ENCODE data around the gene ABCG1. TPM values are rescaled to one million over a fixed set of nuclear protein-coding genes. Genes with fewer than 3 reads are reported as not detected.

The ABCG1 gene
- total and polyA plus RNA-seq, 2 donors (not counting 3 experiments of a cell fraction or from before 2014, with no cell fraction given): 6.7 to 19.6 TPM

DNA sequence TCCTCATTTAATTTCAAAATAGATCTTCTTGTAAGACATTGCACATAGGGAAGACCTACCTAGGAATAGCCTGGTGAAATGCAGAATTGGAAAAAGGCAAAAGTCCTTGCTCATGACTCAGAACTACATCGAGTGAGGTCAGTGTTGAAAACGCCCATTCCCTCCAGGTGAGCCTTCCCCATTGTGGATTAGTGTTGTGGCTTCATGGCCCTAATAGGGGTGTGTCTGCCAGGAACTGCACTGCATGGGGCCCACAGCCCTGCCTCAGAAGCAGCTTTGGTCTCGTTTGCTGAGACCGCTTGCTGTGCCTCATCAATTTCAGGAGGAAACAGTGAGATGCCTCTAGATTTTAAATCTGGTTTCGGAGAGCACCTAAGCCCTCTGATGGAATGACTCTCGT is 79.3 kb downstream of the ABCG1 start:
- CTCF ChIA-PET: interaction anchor here (2.1 to 3.0 kb wide), 2 partner anchors 12 to 134 kb away, joined by 6 to 22 read pairs; no protein-coding TSS in a partner anchor
- no peak overlapping the region for H3K9ac ChIP-seq (replicated peaks; ENCODE audit: extremely low read depth, insufficient read depth, low read length)
- H3K4me1 ChIP-seq (ENCODE audit: control insufficient read depth, extremely low read depth, insufficient read depth, low read length): peaks cover 10% of the 10 kb centered on the region
- H3K79me2 ChIP-seq (ENCODE audit: control insufficient read depth, insufficient read depth, low read length): no peaks in the 10 kb centered on the region
- no peak overlapping the region for H2AFZ ChIP-seq (ENCODE audit: low read depth, low read length)
- intact Hi-C loops (cut with micrococcal nuclease): no loop called here
- DNase-seq (ENCODE audit: low read depth, low spot score) (no peak), FAIRE-seq (no peak)
- H3K36me3 ChIP-seq (ENCODE audit: control insufficient read depth in 2 of 2, extremely low read depth in 1 of 2, insufficient read depth in 2 of 2, low read length in 2 of 2): no peaks in the 10 kb centered on the region
- no peak overlapping the region for H3K4me3 ChIP-seq (replicated peaks in 1 of 3; ENCODE audit: insufficient read depth in 1 of 3, low read depth in 1 of 3, low read length in 3 of 3)
- dilution Hi-C loops (cut with MboI; ENCODE audit: extremely low pct_ligation_motif_present, low sequenced_read_pairs): no loop called here
- H3K4me2 ChIP-seq (ENCODE audit: insufficient read depth, low read length): no peak overlapping the region
- BruUV-seq (replicated peaks): no TSS peak
- POLR2A ChIA-PET: no interaction called here
- H3K9me1 ChIP-seq (replicated peaks; ENCODE audit: control insufficient read depth, extremely low read depth, insufficient read depth, low read length): no peaks in the 10 kb centered on the region
- H3K9me3 ChIP-seq (replicated peaks; ENCODE audit: control insufficient read depth, insufficient read depth, low read length): no peaks in the 10 kb centered on the region
- TF ChIP-seq POLR2AphosphoS5 (IDR thresholded peaks at IDR 0.05; ENCODE audit: insufficient read depth, low read depth, low read length): no peak
- TF ChIP-seq GATA2 (IDR thresholded peaks at IDR 0.05; ENCODE audit: insufficient read depth, insufficient read length, low read depth, low read length): no peak
- no peaks in the 10 kb centered on the region for H4K20me1 ChIP-seq (replicated peaks; ENCODE audit: control insufficient read depth, extremely low read depth, insufficient read depth, low read length)
- no peaks in the 10 kb centered on the region for H3K27me3 ChIP-seq (ENCODE audit: control insufficient read depth in 2 of 2, insufficient read depth in 2 of 2, low read length in 2 of 2)
- no peak overlapping the region for H3K27ac ChIP-seq (ENCODE audit: insufficient read depth, low read depth, low read length)

DNA sequence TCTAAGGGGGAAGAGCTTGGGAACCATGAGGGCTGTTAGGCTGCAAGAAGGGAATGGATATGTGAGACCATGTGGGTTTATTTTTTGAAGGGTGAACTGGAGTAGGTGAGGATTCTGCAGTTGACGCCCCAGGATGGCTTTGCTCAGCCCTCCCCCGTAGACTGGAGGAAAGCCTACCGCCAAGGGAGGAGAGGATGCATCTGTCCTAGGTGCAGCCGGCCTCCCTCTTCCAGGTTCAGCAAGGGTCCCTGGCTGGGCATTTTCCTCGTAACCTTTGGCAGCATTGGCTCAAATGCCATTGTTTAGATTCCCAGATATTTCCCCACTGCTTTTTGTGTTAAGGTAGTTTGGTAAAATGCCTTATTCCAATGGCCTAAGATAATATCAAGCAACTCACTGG is 79.7 kb downstream of the ABCG1 start:
- H3K4me3 ChIP-seq (replicated peaks in 1 of 3; ENCODE audit: insufficient read depth in 1 of 3, low read depth in 1 of 3, low read length in 3 of 3): no peak overlapping the region
- dilution Hi-C loops (cut with MboI; ENCODE audit: extremely low pct_ligation_motif_present, low sequenced_read_pairs): no loop called here
- no peaks in the 10 kb centered on the region for H3K27me3 ChIP-seq (ENCODE audit: control insufficient read depth in 2 of 2, insufficient read depth in 2 of 2, low read length in 2 of 2)
- no peak overlapping the region for H3K27ac ChIP-seq (ENCODE audit: insufficient read depth, low read depth, low read length)
- DNase-seq (ENCODE audit: low read depth, low spot score): no peak
- TF ChIP-seq FOS (IDR thresholded peaks at IDR 0.05; ENCODE audit: borderline replicate concordance, insufficient read depth, low read length): no peak
- no peak for TF ChIP-seq GATA2 (IDR thresholded peaks at IDR 0.05; ENCODE audit: insufficient read depth, insufficient read length, low read depth, low read length)
- no peak for TF ChIP-seq POLR2A (IDR thresholded peaks at IDR 0.05; ENCODE audit: low read depth, low read length)
- no peak for TF ChIP-seq EZH2 (IDR thresholded peaks at IDR 0.05; ENCODE audit: borderline replicate concordance, low read depth, low read length, severe bottlenecking)
- TF ChIP-seq CTCF (IDR thresholded peaks at IDR 0.05; ENCODE audit: extremely low read depth in 1 of 2, insufficient read depth in 1 of 2, low read depth in 1 of 2, low read length in 2 of 2): no peak
- TF ChIP-seq POLR2AphosphoS5 (IDR thresholded peaks at IDR 0.05; ENCODE audit: insufficient read depth, low read depth, low read length): no peak
- TF ChIP-seq, protein P1, sequence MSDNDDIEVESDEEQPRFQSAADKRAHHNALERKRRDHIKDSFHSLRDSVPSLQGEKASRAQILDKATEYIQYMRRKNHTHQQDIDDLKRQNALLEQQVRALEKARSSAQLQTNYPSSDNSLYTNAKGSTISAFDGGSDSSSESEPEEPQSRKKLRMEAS (IDR thresholded peaks at IDR 0.05; ENCODE audit: insufficient read depth, insufficient read length): no peak
- TF ChIP-seq MYC (IDR thresholded peaks at IDR 0.05; ENCODE audit: low read depth, low read length): no peak
- no peak for TF ChIP-seq JUN (IDR thresholded peaks at IDR 0.05; ENCODE audit: borderline replicate concordance, insufficient read depth, insufficient read length, low read depth)
- no peaks in the 10 kb centered on the region for H3K36me3 ChIP-seq (ENCODE audit: control insufficient read depth in 2 of 2, extremely low read depth in 1 of 2, insufficient read depth in 2 of 2, low read length in 2 of 2)
- no peaks in the 10 kb centered on the region for H3K9me1 ChIP-seq (replicated peaks; ENCODE audit: control insufficient read depth, extremely low read depth, insufficient read depth, low read length)
- intact Hi-C loops (cut with micrococcal nuclease): no loop called here
- no peak overlapping the region for H3K9ac ChIP-seq (replicated peaks; ENCODE audit: extremely low read depth, insufficient read depth, low read length)
- H4K20me1 ChIP-seq (replicated peaks; ENCODE audit: control insufficient read depth, extremely low read depth, insufficient read depth, low read length): no peaks in the 10 kb centered on the region
- no peak overlapping the region for H3K4me2 ChIP-seq (ENCODE audit: insufficient read depth, low read length)
- H2AFZ ChIP-seq (ENCODE audit: low read depth, low read length): no peak overlapping the region
- peaks cover 10% of the 10 kb centered on the region for H3K4me1 ChIP-seq (ENCODE audit: control insufficient read depth, extremely low read depth, insufficient read depth, low read length)
- no TSS peak for BruUV-seq (replicated peaks)
- no peaks in the 10 kb centered on the region for H3K79me2 ChIP-seq (ENCODE audit: control insufficient read depth, insufficient read depth, low read length)
- no peak for FAIRE-seq
- ChIA-PET POLR2A (no interaction called here), CTCF (interaction anchor here (2.1 to 3.0 kb wide), 2 partner anchors 12 to 134 kb away, joined by 6 to 22 read pairs; no protein-coding TSS in a partner anchor)
- no peaks in the 10 kb centered on the region for H3K9me3 ChIP-seq (replicated peaks; ENCODE audit: control insufficient read depth, insufficient read depth, low read length)

All from endothelial cell of umbilical vein (primary cell).